NCI-H226 (cell line): Measurements from ENCODE around the gene ARID1A.
A peak's percentile ranks its signal among the peaks of the same experiment; 100 is the strongest.
"Not testable (repeated sequence)": the region's sequence is repeated elsewhere in the genome, so short reads cannot be mapped to it uniquely, and the experiment has no call there.

ENCODE experiments used
- DNase-seq: peaks from one replicate; pipeline ENCODE4 v3.0.0-alpha.2; 2015

ARID1A gene

GRCh38 chr1:26697978-26698849, 2.4 kb downstream of the ARID1A start:
- peak; percentile 91 for DNase-seq

GRCh38 chr1:26700711-26701110, 4.9 kb downstream of the ARID1A start:
- DNase-seq: no peak

- no peak for DNase-seq
Observed at GRCh38 chr1:26701266-26701994, 5.6 kb downstream of the ARID1A start.

- DNase-seq: no peak
Observed at GRCh38 chr1:26701995-26702679, 6.3 kb downstream of the ARID1A start.

DNA sequence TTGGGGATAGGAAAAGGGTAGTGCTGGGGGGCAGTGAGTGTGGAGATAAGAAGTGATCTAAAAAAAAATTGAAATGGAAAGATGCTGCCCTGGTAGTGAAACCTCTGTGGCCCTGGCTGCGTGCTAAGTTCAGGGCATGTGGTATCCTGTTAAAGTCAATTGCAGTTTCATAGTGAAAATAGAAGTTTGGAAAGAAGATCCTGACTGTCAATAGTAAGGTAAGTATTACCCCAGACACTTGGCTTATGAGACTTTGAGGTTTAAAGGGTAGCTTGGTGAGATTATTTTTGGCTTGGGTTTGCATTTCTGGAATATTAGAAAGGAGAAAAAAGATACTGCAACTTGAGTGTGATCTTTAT, 6.8 kb downstream of the ARID1A start:
- no peak for DNase-seq

- peak; percentile 14 for DNase-seq
Observed at GRCh38 chr1:26703478-26703877, 7.7 kb downstream of the ARID1A start.

- no peak for DNase-seq
Observed at GRCh38 chr1:26704629-26705028, 8.8 kb downstream of the ARID1A start.

GRCh38 chr1:26705227-26705626, 9.4 kb downstream of the ARID1A start:
- not testable (repeated sequence) for DNase-seq

GRCh38 chr1:26705788-26706311, 10.0 kb downstream of the ARID1A start:
- peak; percentile 22 for DNase-seq

GRCh38 chr1:26706315-26706714, 10.5 kb downstream of the ARID1A start:
- no peak for DNase-seq

- DNase-seq: no peak
Observed at GRCh38 chr1:26710811-26711210, 15.0 kb downstream of the ARID1A start.

- no peak for DNase-seq
Observed at GRCh38 chr1:26711777-26712176, 16.0 kb downstream of the ARID1A start.

DNA sequence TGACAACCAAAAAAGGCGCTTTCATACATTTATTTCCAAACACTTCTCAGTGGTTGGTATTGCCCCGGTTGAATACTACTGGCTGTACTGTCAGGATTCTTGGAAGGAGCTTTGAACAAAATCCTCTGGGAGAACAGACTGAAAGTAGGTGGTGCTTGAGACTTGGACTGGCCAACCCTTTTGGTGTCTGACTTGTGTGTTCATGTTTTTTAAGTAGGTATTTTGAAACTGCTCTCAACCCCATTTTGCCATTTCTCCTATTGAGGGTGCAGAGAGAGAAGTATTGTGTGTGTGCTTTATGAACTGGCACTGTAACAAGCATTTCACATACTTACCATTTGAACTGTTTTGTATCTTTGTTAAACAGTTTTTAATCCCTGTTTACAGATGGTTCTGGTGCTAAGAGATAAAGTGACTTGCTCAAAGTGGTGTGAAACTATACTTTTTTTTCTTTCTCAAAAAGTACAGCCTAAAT, 21.2 kb downstream of the ARID1A start:
- no peak for DNase-seq

- DNase-seq: no peak
Observed at GRCh38 chr1:26719205-26719604, 23.4 kb downstream of the ARID1A start.

- no peak for DNase-seq
Observed at GRCh38 chr1:26721669-26722355, 26.0 kb downstream of the ARID1A start.

GRCh38 chr1:26723013-26723991, 27.5 kb downstream of the ARID1A start:
- peak; percentile 98 for DNase-seq

GRCh38 chr1:26724118-26724517, 28.3 kb downstream of the ARID1A start:
- DNase-seq: no peak

- DNase-seq: no peak
Observed at GRCh38 chr1:26724926-26725325, 29.1 kb downstream of the ARID1A start.

- peak; percentile 24 for DNase-seq
Observed at GRCh38 chr1:26725904-26726303, 30.1 kb downstream of the ARID1A start.

GRCh38 chr1:26726784-26727183, 31.0 kb downstream of the ARID1A start:
- DNase-seq: no peak

- DNase-seq: no peak
Observed at GRCh38 chr1:26727476-26727875, 31.7 kb downstream of the ARID1A start.
